Measurements from ENCODE around the gene ACBD6.

The ACBD6 gene

DNA sequence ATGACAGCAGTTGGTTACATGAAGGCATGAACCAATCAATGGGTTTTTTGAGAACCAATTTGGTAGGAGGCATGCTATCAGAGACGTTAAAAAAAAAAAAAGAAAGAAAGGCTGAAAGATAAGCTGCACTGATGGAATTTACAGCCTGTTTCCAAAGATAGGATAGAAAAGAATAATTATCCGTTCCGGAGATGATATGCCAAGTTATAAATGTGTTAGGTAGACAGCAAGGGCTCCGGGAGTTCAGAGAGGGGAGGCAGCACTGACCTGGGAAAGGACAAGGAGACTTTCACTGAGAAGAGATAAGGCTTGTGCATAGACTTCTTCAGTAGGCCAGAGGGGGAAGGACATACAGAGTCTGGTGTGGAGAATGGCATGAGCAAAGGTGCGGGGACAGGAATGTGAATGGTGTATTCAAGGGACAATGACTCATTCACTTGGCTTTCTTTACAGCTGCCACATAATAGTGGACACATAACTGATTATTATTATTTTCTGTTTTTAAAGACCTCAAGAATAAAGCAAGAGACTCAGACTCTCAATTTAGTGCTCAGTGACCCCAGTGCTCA, 24.8 kb upstream of the ACBD6 start:
- DNase-seq (ENCODE audit: low read depth, low spot score): peak; percentile 20
- in situ Hi-C loops (cut with HindIII; ENCODE audit: low sequenced_read_pairs): no loop called here
- TF ChIP-seq, protein P1, sequence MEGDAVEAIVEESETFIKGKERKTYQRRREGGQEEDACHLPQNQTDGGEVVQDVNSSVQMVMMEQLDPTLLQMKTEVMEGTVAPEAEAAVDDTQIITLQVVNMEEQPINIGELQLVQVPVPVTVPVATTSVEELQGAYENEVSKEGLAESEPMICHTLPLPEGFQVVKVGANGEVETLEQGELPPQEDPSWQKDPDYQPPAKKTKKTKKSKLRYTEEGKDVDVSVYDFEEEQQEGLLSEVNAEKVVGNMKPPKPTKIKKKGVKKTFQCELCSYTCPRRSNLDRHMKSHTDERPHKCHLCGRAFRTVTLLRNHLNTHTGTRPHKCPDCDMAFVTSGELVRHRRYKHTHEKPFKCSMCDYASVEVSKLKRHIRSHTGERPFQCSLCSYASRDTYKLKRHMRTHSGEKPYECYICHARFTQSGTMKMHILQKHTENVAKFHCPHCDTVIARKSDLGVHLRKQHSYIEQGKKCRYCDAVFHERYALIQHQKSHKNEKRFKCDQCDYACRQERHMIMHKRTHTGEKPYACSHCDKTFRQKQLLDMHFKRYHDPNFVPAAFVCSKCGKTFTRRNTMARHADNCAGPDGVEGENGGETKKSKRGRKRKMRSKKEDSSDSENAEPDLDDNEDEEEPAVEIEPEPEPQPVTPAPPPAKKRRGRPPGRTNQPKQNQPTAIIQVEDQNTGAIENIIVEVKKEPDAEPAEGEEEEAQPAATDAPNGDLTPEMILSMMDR (IDR thresholded peaks at IDR 0.05; ENCODE audit: low read depth, low read length): no peak
- no peak overlapping the region for H3K4me3 ChIP-seq (ENCODE audit: low read depth, low read length)

DNA sequence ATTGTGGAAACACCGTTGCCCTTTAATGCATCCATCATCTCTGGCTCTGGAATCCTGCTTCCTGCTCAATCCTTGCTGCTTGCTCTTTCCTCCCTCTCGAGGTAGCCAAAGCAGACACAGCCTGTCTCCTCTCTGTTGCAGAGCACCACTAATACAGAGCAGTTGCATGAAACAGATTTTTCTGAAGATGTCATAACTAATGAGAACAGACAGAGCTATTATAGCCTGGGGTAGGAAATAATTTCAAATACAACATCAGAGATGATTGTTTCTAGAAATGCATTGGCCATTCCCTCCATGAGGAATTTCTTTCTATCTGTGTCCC, 23.3 kb upstream of the ACBD6 start:
- TF ChIP-seq, protein P1 (IDR thresholded peaks at IDR 0.05; ENCODE audit: low read depth, low read length): no peak
- in situ Hi-C loops (cut with HindIII; ENCODE audit: low sequenced_read_pairs): no loop called here
- no peak overlapping the region for H3K4me3 ChIP-seq (ENCODE audit: low read depth, low read length)
- DNase-seq (ENCODE audit: low read depth, low spot score): no peak

DNA sequence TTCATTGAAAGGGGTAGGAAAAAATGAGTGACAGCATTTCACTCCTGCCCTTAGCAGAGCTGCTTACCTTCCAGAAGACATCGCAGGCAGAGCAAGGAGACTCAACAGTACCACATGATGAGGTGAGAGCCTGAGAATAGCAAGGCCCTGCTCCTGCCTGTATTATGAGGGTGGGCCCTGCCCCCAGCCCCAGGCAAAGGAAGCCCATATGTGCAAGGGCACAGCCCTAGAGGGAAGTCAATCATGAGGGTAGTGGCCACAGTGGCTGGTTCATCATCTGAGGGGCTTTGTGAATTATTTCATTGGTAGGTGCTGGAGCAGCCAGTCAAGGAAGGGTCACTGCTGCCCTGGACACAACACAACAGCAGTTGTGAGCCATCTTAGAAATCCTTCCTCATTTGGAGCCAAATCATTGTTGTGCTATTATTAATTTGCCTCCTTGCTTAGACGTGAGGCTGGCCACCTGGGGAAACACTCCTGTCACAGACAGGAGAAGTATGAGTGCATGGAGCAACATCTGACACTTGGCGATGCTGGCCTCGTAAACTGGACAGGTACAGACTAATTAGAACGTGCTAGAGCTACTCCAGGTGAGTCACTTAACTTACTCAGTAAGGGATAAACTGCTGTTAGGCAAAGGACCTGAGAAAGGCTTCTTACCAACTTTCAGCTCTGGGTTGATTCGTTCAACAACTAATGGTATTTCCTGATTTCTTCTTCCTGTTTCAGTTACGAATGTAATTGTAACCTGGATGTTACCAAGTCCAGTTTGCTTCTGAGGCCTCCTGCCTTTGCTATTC, 22.7 kb upstream of the ACBD6 start:
- DNase-seq (ENCODE audit: low read depth, low spot score): no peak
- no peak overlapping the region for H3K4me3 ChIP-seq (ENCODE audit: low read depth, low read length)
- TF ChIP-seq, protein P1 (IDR thresholded peaks at IDR 0.05; ENCODE audit: low read depth, low read length): no peak
- in situ Hi-C loops (cut with HindIII; ENCODE audit: low sequenced_read_pairs): loop anchor here (25.0 kb wide), 1 partner anchor 337 kb away; no protein-coding TSS in a partner anchor

DNA sequence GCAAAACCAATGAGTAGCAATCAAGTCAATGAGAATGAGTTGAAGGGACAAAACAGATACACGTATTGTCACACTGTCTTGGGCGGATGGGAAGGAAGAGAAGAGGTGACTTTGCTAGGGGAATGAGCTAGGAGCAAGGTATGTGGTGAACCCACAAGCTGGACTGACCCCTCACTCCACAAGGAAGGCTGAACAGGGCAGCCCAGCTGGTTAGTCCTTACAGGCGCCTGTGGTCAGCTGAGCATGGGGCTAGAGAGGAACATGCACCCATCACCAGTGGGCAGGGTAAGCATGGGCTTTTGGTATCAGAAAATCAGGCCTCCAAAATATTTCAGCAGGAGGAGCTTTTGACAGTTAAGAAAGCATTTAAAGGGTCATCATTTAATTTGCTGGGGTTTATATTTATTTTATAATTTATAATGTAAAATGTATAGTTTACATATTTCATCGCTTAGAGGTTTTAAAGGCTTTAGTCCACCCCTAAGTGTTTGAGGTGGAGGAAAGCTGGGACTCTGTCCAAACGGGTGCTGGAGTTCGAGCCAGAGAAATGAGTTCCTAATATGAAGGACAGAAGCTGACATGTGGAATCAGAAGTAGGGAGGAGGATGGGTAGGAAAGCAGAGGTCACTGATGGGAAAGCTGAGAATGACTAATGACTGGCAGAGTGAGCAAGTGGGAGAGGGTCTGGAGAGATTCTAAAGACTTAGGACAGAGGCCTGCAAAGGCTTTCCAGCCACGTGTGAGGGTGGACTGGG, 22.0 kb upstream of the ACBD6 start:
- DNase-seq (ENCODE audit: low read depth, low spot score): no peak
- in situ Hi-C loops (cut with HindIII; ENCODE audit: low sequenced_read_pairs): loop anchor here (25.0 kb wide), 1 partner anchor 338 kb away; no protein-coding TSS in a partner anchor
- no peak overlapping the region for H3K4me3 ChIP-seq (ENCODE audit: low read depth, low read length)
- TF ChIP-seq, protein P1 (IDR thresholded peaks at IDR 0.05; ENCODE audit: low read depth, low read length): no peak

DNA sequence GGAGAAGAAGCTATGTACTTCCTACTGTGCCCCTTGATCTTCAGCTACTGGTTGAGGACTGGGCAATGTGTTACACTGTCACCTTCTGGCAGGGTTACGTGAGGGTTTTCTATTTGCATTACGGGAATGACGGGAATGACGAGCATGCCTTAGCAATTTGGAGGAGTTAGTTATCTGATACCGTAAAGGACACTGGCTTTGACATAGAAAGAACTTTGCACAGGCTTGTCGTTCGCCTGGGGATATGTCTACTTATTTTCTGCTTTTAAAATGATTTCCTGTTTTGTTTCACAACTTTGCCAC, 19.8 kb upstream of the ACBD6 start:
- in situ Hi-C loops (cut with HindIII; ENCODE audit: low sequenced_read_pairs): loop anchor here (25.0 kb wide), 1 partner anchor 340 kb away; no protein-coding TSS in a partner anchor
- no peak for DNase-seq (ENCODE audit: low read depth, low spot score)
- TF ChIP-seq, protein P1 (IDR thresholded peaks at IDR 0.05; ENCODE audit: low read depth, low read length): no peak
- no peak overlapping the region for H3K4me3 ChIP-seq (ENCODE audit: low read depth, low read length)

DNA sequence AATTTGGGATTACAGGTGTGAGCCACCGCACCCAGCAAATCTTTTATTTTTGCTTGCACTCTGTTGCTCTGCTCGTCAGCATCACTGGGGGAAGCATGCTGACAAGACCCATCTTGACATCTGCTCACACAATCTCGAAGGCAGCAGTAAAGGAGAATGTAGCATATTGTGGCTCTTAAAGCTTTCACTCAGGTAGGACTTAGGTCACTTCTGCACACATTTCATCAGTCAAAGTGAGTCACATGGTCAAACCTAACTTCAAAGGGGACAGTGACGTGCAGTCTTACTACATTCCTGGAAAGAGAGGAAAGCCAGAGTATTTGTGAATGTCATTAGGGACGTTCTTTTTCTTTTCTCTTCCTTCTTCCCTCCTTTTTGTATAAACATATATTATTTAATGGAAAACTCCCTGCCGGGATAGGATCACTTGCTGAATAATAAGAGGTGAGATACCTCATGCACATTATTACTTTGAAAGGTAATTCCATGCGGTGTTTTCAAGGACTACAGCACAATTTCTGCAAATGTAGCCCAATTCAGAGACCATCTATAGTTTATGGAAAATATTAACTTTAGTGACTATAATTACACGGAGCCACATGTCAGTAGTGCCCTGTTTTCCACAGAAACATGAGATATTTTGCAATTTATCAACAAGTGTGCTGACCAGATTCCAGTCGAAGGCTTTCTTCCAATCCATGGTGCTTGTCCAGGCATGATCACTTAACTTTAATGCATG, 19.3 kb upstream of the ACBD6 start:
- TF ChIP-seq, protein P1 (IDR thresholded peaks at IDR 0.05; ENCODE audit: low read depth, low read length): no peak
- H3K4me3 ChIP-seq (ENCODE audit: low read depth, low read length): no peak overlapping the region
- in situ Hi-C loops (cut with HindIII; ENCODE audit: low sequenced_read_pairs): loop anchor here (25.0 kb wide), 1 partner anchor 341 kb away; no protein-coding TSS in a partner anchor
- no peak for DNase-seq (ENCODE audit: low read depth, low spot score)

Data from astrocyte of the spinal cord (primary cell).